ENCODE measurements around the gene SYT8. TPM values are rescaled to one million over a fixed set of nuclear protein-coding genes. Genes with fewer than 3 reads are reported as not detected.

The SYT8 gene
- total RNA-seq, 1 donor from 2014 or later = not detected

GRCh38 chr11:1839204-1839923 lies 4.6 kb downstream of the SYT8 start:
- no peak for TF ChIP-seq CTCF (IDR thresholded peaks at IDR 0.05)
- H3K36me3 Mint-ChIP-seq (ENCODE audit: low read depth) = no peaks in the 10 kb centered on the region
- ChIA-PET CTCF (interaction anchor here (0.9 to 2.4 kb wide), 5 partner anchors 37 to 312 kb away, joined by 3 to 11 read pairs (median 3); no protein-coding TSS in a partner anchor), POLR2A (interaction anchor here (0.6 to 2.9 kb wide), 8 partner anchors 12 to 125 kb away, joined by 3 to 25 read pairs (median 3); no protein-coding TSS in a partner anchor)
- H3K4me1 Mint-ChIP-seq = peaks cover 45% of the 10 kb centered on the region
- DNase-seq (no peak), ATAC-seq (ENCODE audit: low read depth) (peak; percentile 3)
- intact Hi-C loops (cut with micrococcal nuclease) = no loop called here
- no peaks in the 10 kb centered on the region for H3K9me3 Mint-ChIP-seq
- H3K27me3 Mint-ChIP-seq = no peaks in the 10 kb centered on the region
- peak overlapping the region; percentile 69 for H3K4me3 Mint-ChIP-seq
- H3K27ac Mint-ChIP-seq = peak overlapping the region; percentile 65

GRCh38 chr11:1839924-1840779 lies 5.4 kb downstream of the SYT8 start:
- H3K27ac Mint-ChIP-seq = peak overlapping the region; percentile 65
- no peaks in the 10 kb centered on the region for H3K36me3 Mint-ChIP-seq (ENCODE audit: low read depth)
- intact Hi-C loops (cut with micrococcal nuclease) = loop anchor here (1.0 kb wide), 1 partner anchor 12 kb away; no protein-coding TSS in a partner anchor
- TF ChIP-seq CTCF (IDR thresholded peaks at IDR 0.05) = no peak
- H3K27me3 Mint-ChIP-seq = no peaks in the 10 kb centered on the region
- CTCF ChIA-PET = interaction anchor here (0.9 to 2.4 kb wide), 5 partner anchors 12 to 312 kb away, joined by 3 to 11 read pairs (median 3); partner anchors contain the start of gene LSP1
- H3K4me1 Mint-ChIP-seq = peaks cover 52% of the 10 kb centered on the region
- POLR2A ChIA-PET = interaction anchor here (0.6 to 2.9 kb wide), 9 partner anchors 11 to 531 kb away, joined by 3 to 25 read pairs (median 5); partner anchors contain the start of genes LSP1 and TOLLIP
- DNase-seq (peak; percentile 50), ATAC-seq (ENCODE audit: low read depth) (peak; percentile 72)
- peak overlapping the region; percentile 69 for H3K4me3 Mint-ChIP-seq
- no peaks in the 10 kb centered on the region for H3K9me3 Mint-ChIP-seq

DNA sequence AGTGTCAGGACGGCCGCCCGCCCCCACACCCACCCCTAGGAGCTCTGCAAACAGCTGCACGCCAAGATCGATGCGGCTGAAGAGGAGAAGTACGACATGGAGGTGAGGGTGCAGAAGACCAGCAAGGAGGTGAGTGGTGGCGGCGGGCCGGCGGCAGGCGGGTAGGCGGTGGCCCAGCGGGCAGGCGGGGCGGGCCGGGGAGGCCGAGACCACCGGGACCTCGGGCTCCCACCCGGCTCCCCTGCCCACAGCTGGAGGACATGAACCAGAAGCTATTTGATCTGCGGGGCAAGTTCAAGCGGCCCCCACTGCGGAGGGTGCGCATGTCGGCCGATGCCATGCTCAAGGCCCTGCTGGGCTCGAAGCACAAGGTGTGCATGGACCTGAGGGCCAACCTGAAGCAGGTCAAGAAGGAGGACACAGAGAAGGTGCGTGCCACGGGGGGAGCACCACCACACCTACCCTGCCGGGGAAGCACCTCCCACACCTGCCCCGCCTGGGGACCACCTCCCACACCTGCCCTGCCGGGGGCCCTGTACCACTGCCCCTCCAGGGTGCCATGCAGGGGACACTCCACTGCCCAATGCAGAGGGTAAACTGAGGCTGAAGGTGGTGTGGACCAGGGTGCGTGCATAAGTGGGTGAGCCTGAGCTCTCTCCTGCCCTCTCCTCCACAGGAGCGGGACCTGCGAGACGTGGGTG lies 6.1 kb downstream of the SYT8 start:
- no peak for ATAC-seq (ENCODE audit: low read depth)
- Mint-ChIP-seq H3K27me3 (no peaks in the 10 kb centered on the region), H3K4me1 (peaks cover 60% of the 10 kb centered on the region), H3K9me3 (no peaks in the 10 kb centered on the region), H3K36me3 (ENCODE audit: low read depth) (no peaks in the 10 kb centered on the region), H3K4me3 (no peak overlapping the region), H3K27ac (no peak overlapping the region)
- no peak for DNase-seq
- intact Hi-C loops (cut with micrococcal nuclease) = loop anchor here (1.0 kb wide), 1 partner anchor 11 kb away; no protein-coding TSS in a partner anchor
- POLR2A ChIA-PET = interaction anchor here (0.6 to 2.9 kb wide), 7 partner anchors 10 to 1160 kb away, joined by 4 to 16 read pairs (median 5); partner anchors contain the start of genes LSP1 and TOLLIP
- TF ChIP-seq CTCF (IDR thresholded peaks at IDR 0.05) = no peak
- CTCF ChIA-PET = interaction anchor here (0.9 to 1.4 kb wide), 4 partner anchors 11 to 188 kb away, joined by 3 to 4 read pairs (median 3); partner anchors contain the start of gene LSP1

- H3K27ac Mint-ChIP-seq = no peak overlapping the region
- POLR2A ChIA-PET = interaction anchor here (0.5 to 2.2 kb wide), 4 partner anchors 9 to 1161 kb away, joined by 4 to 16 read pairs (median 8); partner anchors contain the start of gene LSP1
- DNase-seq = no peak
Measured at GRCh38 chr11:1841511-1842148, 6.8 kb downstream of the SYT8 start.

More at GRCh38 chr11:1841511-1842148, 6.8 kb downstream of the SYT8 start:
- Mint-ChIP-seq H3K4me1 (peaks cover 67% of the 10 kb centered on the region), H3K27me3 (no peaks in the 10 kb centered on the region), H3K36me3 (ENCODE audit: low read depth) (no peaks in the 10 kb centered on the region), H3K9me3 (no peaks in the 10 kb centered on the region), H3K4me3 (no peak overlapping the region)
- ATAC-seq (ENCODE audit: low read depth) = no peak
- intact Hi-C loops (cut with micrococcal nuclease) = no loop called here
- TF ChIP-seq CTCF (IDR thresholded peaks at IDR 0.05) = no peak
- CTCF ChIA-PET = interaction anchor here (1.1 kb wide), 1 partner anchor 189 kb away, joined by 3 read pairs; no protein-coding TSS in a partner anchor
